AG09319 (cell line): ENCODE measurements around the gene TPR.

ENCODE experiments used
- DNase-seq: peaks from one replicate; pipeline ENCODE4 v3.0.0-alpha.2; 2010; ENCODE audit warnings: low read depth; ENCODE audit errors: extremely low read depth
- CTCF ChIP-seq: IDR thresholded peaks from 2 replicates; pipeline ENCODE4 v1.5.1; 2011; ENCODE audit warnings: low read depth, mild to moderate bottlenecking, inconsistent platforms, low read length, moderate library complexity

TPR gene

GRCh38 chr1:186286615-186287315 is 88.3 kb downstream of the TPR start:
- no peak for DNase-seq
- TF ChIP-seq CTCF, result no peak

GRCh38 chr1:186283374-186283773 is 91.7 kb downstream of the TPR start:
- DNase-seq, result no peak
- no peak for TF ChIP-seq CTCF

DNA sequence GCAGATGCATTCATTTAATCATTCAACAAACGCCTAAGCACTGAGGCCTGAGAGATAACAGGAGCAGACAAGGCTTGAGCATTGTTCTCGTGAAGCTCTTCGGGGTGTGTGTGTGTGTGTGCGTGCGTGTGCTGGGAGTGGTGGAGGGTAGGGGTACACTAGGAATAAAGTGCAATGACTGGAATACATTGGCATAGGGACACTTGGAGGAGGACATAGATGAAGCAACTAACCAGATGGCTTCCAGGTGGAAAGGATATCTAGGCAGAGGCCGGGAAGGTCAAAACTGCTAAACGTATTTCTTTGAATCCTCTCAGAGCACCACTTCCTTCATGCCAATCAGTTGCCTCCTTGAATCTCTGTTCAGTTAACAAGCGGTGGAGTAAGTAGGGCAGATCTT is 92.6 kb downstream of the TPR start:
- DNase-seq, result no peak
- TF ChIP-seq CTCF, result no peak

- no peak for TF ChIP-seq CTCF
- DNase-seq, result no peak
Observed at GRCh38 chr1:186275822-186276221, 99.2 kb downstream of the TPR start.

DNA sequence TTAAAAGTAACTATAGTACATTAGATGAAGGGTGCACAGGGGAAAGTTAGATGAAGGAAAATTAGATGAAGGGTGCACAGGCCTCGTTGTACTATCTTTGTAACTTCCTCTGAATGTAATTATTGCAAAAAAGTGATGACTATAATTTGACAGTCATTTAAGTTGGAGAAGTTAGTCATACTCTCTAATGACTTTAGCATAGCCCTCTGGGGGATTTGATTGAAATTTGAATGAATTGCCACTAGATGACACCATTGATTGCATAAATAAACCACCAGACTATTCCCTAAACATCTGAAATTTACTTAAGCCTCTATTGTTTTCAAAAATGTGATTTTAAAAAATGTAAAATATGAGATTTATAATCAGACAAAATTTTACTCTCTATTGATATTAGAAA is 102.6 kb downstream of the TPR start:
- no peak for TF ChIP-seq CTCF
- no peak for DNase-seq

GRCh38 chr1:186271032-186271431 is 104.0 kb downstream of the TPR start:
- TF ChIP-seq CTCF, result no peak
- no peak for DNase-seq
